Activated T-cell treated with anti-CD3 and anti-CD28 coated beads, Interleukin-2, amount 50 U/mL, for 1 hour (primary cell): Measurements from ENCODE around the gene RPL36AL.

Source experiments
- DNase-seq: peaks from one replicate; pipeline ENCODE4 v3.0.0-alpha.2; 2020

The RPL36AL gene

GRCh38 chr14:49617852-49618519 lies 2.4 kb downstream of the RPL36AL start:
- no peak for DNase-seq

- DNase-seq = no peak
Measured at GRCh38 chr14:49615776-49616175, 4.7 kb downstream of the RPL36AL start.

GRCh38 chr14:49614196-49614595 lies 6.2 kb downstream of the RPL36AL start:
- DNase-seq = no peak

GRCh38 chr14:49612671-49613070 lies 7.8 kb downstream of the RPL36AL start:
- no peak for DNase-seq

- DNase-seq = no peak
Measured at GRCh38 chr14:49612251-49612650, 8.2 kb downstream of the RPL36AL start.

- no peak for DNase-seq
Measured at GRCh38 chr14:49607583-49607982, 12.8 kb downstream of the RPL36AL start.

- DNase-seq = peak; percentile 91
Measured at GRCh38 chr14:49598485-49599300, 21.7 kb downstream of the RPL36AL start, which contains the start of gene LRR1. TSS of gene LRR1 (plus strand) at chr14:49598940. CDS start at chr14:49599021, 81 bp downstream.

- DNase-seq = no peak
Measured at GRCh38 chr14:49598189-49598484, 22.3 kb downstream of the RPL36AL start.

- DNase-seq = no peak
Measured at GRCh38 chr14:49594347-49595091, 25.9 kb downstream of the RPL36AL start.

GRCh38 chr14:49593016-49593415 lies 27.4 kb downstream of the RPL36AL start:
- no peak for DNase-seq

- no peak for DNase-seq
Measured at GRCh38 chr14:49589387-49589786, 31.0 kb downstream of the RPL36AL start.

- DNase-seq = peak; percentile 64
Measured at GRCh38 chr14:49586673-49587460, 33.6 kb downstream of the RPL36AL start.

- peak; percentile 99 for DNase-seq
Measured at GRCh38 chr14:49585803-49586672, 34.4 kb downstream of the RPL36AL start, which contains the start of gene RPS29. TSS of gene RPS29 (minus strand) at chr14:49586380. CDS start at chr14:49586346, 34 bp downstream.

- DNase-seq = peak; percentile 22
Measured at GRCh38 chr14:49584981-49585640, 35.3 kb downstream of the RPL36AL start.

GRCh38 chr14:49584058-49584457 lies 36.4 kb downstream of the RPL36AL start:
- no peak for DNase-seq

- DNase-seq = no peak
Measured at GRCh38 chr14:49583629-49584028, 36.8 kb downstream of the RPL36AL start.

GRCh38 chr14:49582113-49582977 lies 38.1 kb downstream of the RPL36AL start:
- DNase-seq = no peak

GRCh38 chr14:49581209-49582112 lies 39.0 kb downstream of the RPL36AL start:
- DNase-seq = no peak

- DNase-seq = no peak
Measured at GRCh38 chr14:49579841-49580240, 40.6 kb downstream of the RPL36AL start.
